HG03378 (cell line): Measurements from ENCODE around the gene SP110.

Source experiments
- ATAC-seq: cut with Tn5 transposase; IDR thresholded peaks from one replicate; pipeline ENCODE4 v1.9.1; 2021; ENCODE audit warnings: mild to moderate bottlenecking, moderate library complexity; ENCODE audit not compliant: unreplicated experiment

SP110 gene

GRCh38 chr2:230172852-230173251 lies 46.9 kb downstream of the SP110 start:
- no peak for ATAC-seq

GRCh38 chr2:230172156-230172555 lies 47.6 kb downstream of the SP110 start:
- ATAC-seq = no peak

- no peak for ATAC-seq
Measured at GRCh38 chr2:230170532-230170931, 49.3 kb downstream of the SP110 start.

GRCh38 chr2:230166557-230167170 lies 53.1 kb downstream of the SP110 start:
- no peak for ATAC-seq

GRCh38 chr2:230164139-230164538 lies 55.6 kb downstream of the SP110 start:
- no peak for ATAC-seq

GRCh38 chr2:230162981-230163380 lies 56.8 kb downstream of the SP110 start:
- ATAC-seq = no peak

GRCh38 chr2:230161184-230161583 lies 58.6 kb downstream of the SP110 start:
- no peak for ATAC-seq

GRCh38 chr2:230160112-230160660 lies 59.6 kb downstream of the SP110 start:
- ATAC-seq = no peak

GRCh38 chr2:230158468-230158867 lies 61.3 kb downstream of the SP110 start:
- ATAC-seq = no peak

- no peak for ATAC-seq
Measured at GRCh38 chr2:230156782-230157699, 62.7 kb downstream of the SP110 start.

GRCh38 chr2:230155359-230155758 lies 64.4 kb downstream of the SP110 start:
- ATAC-seq = no peak

GRCh38 chr2:230153390-230153976 lies 66.3 kb downstream of the SP110 start:
- ATAC-seq = no peak

GRCh38 chr2:230152334-230152733 lies 67.5 kb downstream of the SP110 start:
- ATAC-seq = no peak

GRCh38 chr2:230144355-230144754 lies 75.4 kb downstream of the SP110 start:
- no peak for ATAC-seq

GRCh38 chr2:230140667-230141066 lies 79.1 kb downstream of the SP110 start:
- ATAC-seq = no peak

GRCh38 chr2:230137902-230138539 lies 81.8 kb downstream of the SP110 start:
- no peak for ATAC-seq

- ATAC-seq = no peak
Measured at GRCh38 chr2:230135130-230135525, 84.7 kb downstream of the SP110 start.

- no peak for ATAC-seq
Measured at GRCh38 chr2:230134496-230135129, 85.2 kb downstream of the SP110 start.

GRCh38 chr2:230131366-230131765 lies 88.4 kb downstream of the SP110 start:
- no peak for ATAC-seq

GRCh38 chr2:230130668-230131364 lies 89.0 kb downstream of the SP110 start:
- ATAC-seq = no peak
